Transverse colon (tissue), 4 donors: Measurements from ENCODE around the gene PRSS56. TPM values are rescaled to one million over a fixed set of nuclear protein-coding genes. Genes with fewer than 3 reads are reported as not detected.

Source experiments
- DNase-seq: peaks from one replicate; pipeline ENCODE4 v3.0.0-alpha.2; 2019
- H3K27ac ChIP-seq, 4 donors: fragments of 200-600 bp; sonication (generic); 2 replicates each; pipeline ENCODE4 v1.5.1; 2016 to 2018; ENCODE audit warnings: inconsistent platforms in 4 of 4
- H3K27me3 ChIP-seq: fragments of 200-600 bp; sonication (generic); 2 replicates; pipeline ENCODE4 v1.5.1; 2017; ENCODE audit warnings: inconsistent platforms
- H3K36me3 ChIP-seq, 4 donors: fragments of 200-600 bp; sonication (generic); 2 replicates each; pipeline ENCODE4 v1.5.1; 2017 to 2019; ENCODE audit warnings: inconsistent platforms in 4 of 4
- H3K4me1 ChIP-seq, 4 donors: fragments of 200-600 bp; sonication (generic); 2 replicates each; pipeline ENCODE4 v1.5.1; 2017 to 2020; ENCODE audit warnings: inconsistent platforms in 4 of 4
- H3K4me3 ChIP-seq, 4 donors: fragments of 200-600 bp; sonication (generic); 1 replicate in 1 of 4; 2 replicates in 3 of 4; pipeline versions ENCODE4 v1.5.1 to v1.6.1; 2017 to 2019; ENCODE audit warnings: inconsistent platforms in 4 of 4
- H3K9me3 ChIP-seq, 2 donors: fragments of 200-600 bp; sonication (generic); 2 replicates each; pipeline ENCODE4 v1.5.1; 2017 to 2019; ENCODE audit warnings: inconsistent platforms in 2 of 2
- EP300 ChIP-seq: sonication (generic); formaldehyde crosslinking; IDR thresholded peaks from one replicate; pipeline ENCODE4 v1.6.1; 2017; ENCODE audit warnings: antibody characterized with exemption, low read depth
- POLR2A ChIP-seq: fragments of 450-650 bp; IDR thresholded peaks from one replicate; pipeline ENCODE4 v1.6.1; 2016; ENCODE audit warnings: antibody characterized with exemption, mild to moderate bottlenecking, moderate library complexity
- POLR2AphosphoS5 ChIP-seq, 3 donors: sonication (generic); formaldehyde crosslinking; IDR thresholded peaks; one replicate each; pipeline ENCODE4 v1.6.1; 2016; ENCODE audit warnings: antibody characterized with exemption in 3 of 3
- WGBS, 2 donors: methylation state at CpG; one replicate each; pipeline ENCODE4 v1.1.5; 2018; ENCODE audit warnings: low coverage in 1 of 2; 5-methylcytosine and 5-hydroxymethylcytosine counted together
- in situ Hi-C, 4 donors: fragments of 200-750 bp; cut with MboI; loops; one replicate each; pipeline versions ENCODE4 v1.15.0 to v1.15.1; 2017; ENCODE audit warnings: low sequenced_read_pairs in 3 of 4, low pct_ligation_motif_present in 1 of 4, low pct_unique_long_range_greater_than_20kb in 1 of 4
- intact Hi-C: fragments of 100-400 bp; cut with DNase I; formaldehyde crosslinking; loops from one replicate; pipeline ENCODE4 v1.15.1; 2023; ENCODE audit warnings: low total_unique reads
- total RNA-seq, 4 donors: library from RNA; depleted of rRNA; stranded (reverse); fragments of >200 nt; gene quantifications; one replicate each; pipeline ENCODE4 v1.1.0, GENCODE V29; 2016
- TF ChIP-seq, protein P1 (sequence below), 5 experiments: fragments of 200-600 bp in 3 of 5; fragments of 450-650 bp in 2 of 5; sonication (generic) in 3 of 5; IDR thresholded peaks; 1 replicate in 2 of 5; 2 replicates in 3 of 5; pipeline ENCODE4 v1.5.1; 2016 to 2017; ENCODE audit warnings: antibody characterized with exemption in 5 of 5, inconsistent platforms in 3 of 5, mild to moderate bottlenecking in 2 of 5, moderate library complexity in 1 of 5

PRSS56 gene
- total RNA-seq, 4 donors from 2014 or later, result not detected

DNA sequence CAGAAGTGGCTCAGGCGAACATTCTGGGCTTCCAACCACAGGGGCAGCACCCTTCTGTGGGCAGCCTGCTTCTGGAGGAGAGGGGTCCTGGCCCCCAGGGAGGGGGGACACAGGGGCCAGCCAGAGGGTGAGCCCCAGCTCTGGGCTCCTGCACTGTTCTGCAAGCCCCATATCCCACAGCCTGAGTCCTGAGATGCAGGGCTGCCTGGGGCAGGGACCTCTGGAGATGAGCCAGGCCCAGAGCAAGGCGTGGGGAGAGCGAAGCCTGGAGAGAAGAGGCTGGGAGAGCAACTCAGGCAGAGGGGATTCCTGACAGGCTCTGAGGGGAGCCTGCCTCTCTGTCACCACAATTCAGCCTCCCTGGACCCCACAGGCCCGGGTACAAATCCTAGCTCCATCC, 13.5 kb upstream of the PRSS56 start:
- DNase-seq, result no peak
- 64% methylated on average over 3 of the region's 4 CpGs; no CpG with 5 or more reads in 1 of the 2 donors for WGBS, 2 donors
- TF ChIP-seq POLR2A (no peak), POLR2AphosphoS5 (IDR thresholded peaks at IDR 0.05) (no peak), EP300 (no peak)
- TF ChIP-seq, protein P1, sequence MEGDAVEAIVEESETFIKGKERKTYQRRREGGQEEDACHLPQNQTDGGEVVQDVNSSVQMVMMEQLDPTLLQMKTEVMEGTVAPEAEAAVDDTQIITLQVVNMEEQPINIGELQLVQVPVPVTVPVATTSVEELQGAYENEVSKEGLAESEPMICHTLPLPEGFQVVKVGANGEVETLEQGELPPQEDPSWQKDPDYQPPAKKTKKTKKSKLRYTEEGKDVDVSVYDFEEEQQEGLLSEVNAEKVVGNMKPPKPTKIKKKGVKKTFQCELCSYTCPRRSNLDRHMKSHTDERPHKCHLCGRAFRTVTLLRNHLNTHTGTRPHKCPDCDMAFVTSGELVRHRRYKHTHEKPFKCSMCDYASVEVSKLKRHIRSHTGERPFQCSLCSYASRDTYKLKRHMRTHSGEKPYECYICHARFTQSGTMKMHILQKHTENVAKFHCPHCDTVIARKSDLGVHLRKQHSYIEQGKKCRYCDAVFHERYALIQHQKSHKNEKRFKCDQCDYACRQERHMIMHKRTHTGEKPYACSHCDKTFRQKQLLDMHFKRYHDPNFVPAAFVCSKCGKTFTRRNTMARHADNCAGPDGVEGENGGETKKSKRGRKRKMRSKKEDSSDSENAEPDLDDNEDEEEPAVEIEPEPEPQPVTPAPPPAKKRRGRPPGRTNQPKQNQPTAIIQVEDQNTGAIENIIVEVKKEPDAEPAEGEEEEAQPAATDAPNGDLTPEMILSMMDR (IDR thresholded peaks at IDR 0.05), result no peak
- intact Hi-C loops (no loop called here), in situ Hi-C loops (no loop called here)
- Histone ChIP-seq H3K9me3 (no peaks in the 10 kb centered on the region), H3K27me3 (peaks cover 63% of the 10 kb centered on the region), H3K4me1 (peaks cover 0 to 15% (median 11%) of the 10 kb centered on the region in 4 donors), H3K36me3 (no peaks in the 10 kb centered on the region), H3K4me3 (no peak overlapping the region), H3K27ac (no peak overlapping the region)

DNA sequence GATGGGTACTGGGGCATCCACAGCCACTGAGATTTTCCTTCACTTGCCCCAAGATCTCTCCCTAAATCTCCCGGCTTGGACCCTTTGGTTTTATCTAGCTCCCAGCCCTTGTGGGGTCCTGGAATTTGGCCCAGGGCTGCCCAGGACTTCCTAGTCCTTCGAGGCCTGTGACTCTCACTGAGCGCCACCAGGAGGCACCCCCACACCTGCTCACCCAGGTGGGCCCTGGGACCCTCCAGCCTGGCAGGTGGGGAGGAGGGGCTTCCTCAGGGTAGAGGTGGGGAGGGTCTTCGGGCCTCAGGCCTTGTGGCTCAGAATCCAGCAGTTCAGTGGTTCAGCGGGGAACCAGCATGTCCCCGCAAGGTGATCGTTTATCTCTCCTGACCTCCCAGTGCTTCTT, 11.9 kb upstream of the PRSS56 start:
- no peak overlapping the region for H3K4me3 ChIP-seq
- peaks cover 55% of the 10 kb centered on the region for H3K27me3 ChIP-seq
- intact Hi-C loops (no loop called here), in situ Hi-C loops (no loop called here)
- 76% methylated on average over 7 of the region's 7 CpGs; no CpG with 5 or more reads in 1 of the 2 donors for WGBS, 2 donors
- no peaks in the 10 kb centered on the region for H3K9me3 ChIP-seq
- no peak overlapping the region for H3K27ac ChIP-seq
- TF ChIP-seq EP300 (no peak), POLR2A (no peak), POLR2AphosphoS5 (IDR thresholded peaks at IDR 0.05) (no peak)
- no peaks in the 10 kb centered on the region for H3K36me3 ChIP-seq
- DNase-seq, result no peak
- H3K4me1 ChIP-seq, result peaks cover 0 to 5% (median 4%) of the 10 kb centered on the region in 4 donors

DNA sequence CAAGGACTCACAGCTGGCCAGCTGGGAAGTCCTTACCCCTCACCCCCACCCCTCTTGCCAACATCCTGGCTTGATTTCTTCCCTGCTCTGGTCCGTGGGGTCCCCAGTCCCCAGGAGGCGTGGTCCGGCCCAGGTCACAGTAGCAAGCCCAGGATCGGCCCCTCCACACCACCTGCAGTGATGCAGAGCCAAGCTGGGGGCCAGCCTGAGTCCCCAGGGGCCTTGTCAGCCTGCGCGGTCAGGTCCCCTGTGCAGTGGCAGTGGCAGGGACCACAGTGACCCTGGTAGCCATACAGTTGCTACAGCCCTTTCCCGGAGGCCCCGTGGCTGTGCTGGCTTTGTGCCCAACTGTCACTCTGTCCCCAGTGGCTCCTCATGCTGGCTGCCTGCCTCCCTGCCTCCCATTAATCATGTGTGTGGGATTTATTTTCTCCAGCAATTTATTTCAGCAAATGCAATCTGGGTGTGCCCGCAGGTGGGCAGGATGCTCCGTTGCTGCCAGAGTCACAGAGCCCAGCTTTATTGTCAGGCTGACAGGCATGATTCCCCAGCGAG, 8.8 kb upstream of the PRSS56 start:
- DNase-seq, result no peak
- in situ Hi-C loops (no loop called here), intact Hi-C loops (no loop called here)
- no peak overlapping the region for H3K4me3 ChIP-seq
- no peaks in the 10 kb centered on the region for H3K4me1 ChIP-seq
- no peaks in the 10 kb centered on the region for H3K36me3 ChIP-seq
- no peak overlapping the region for H3K27ac ChIP-seq
- peaks cover 33% of the 10 kb centered on the region for H3K27me3 ChIP-seq
- no peaks in the 10 kb centered on the region for H3K9me3 ChIP-seq
- WGBS, 2 donors, result 45% methylated on average over 8 of the region's 11 CpGs; no CpG with 5 or more reads in 1 of the 2 donors
- TF ChIP-seq EP300, result no peak

DNA sequence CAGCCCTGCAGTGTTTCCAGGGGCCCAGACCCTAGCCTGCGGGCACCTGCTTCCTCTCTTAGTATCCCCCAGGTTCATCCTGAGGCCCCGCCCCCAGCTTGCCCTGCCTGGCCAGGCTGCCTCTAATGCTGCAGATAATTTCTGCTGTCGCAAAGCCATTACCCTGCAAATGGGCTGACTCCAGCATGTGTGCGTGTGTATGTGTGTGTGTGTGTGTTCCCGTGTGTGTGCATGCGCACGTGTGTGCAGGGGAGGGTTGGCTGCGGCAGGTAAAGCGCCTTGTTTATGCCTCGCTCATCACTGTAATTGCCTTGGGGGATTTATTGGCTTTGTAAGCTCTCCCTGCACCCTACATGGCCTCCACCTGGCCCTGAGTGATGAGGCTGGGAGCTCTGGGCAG, 7.6 kb upstream of the PRSS56 start:
- TF ChIP-seq, protein P1 (IDR thresholded peaks at IDR 0.05), result no peak
- TF ChIP-seq POLR2A (no peak), EP300 (no peak), POLR2AphosphoS5 (IDR thresholded peaks at IDR 0.05) (no peak)
- no peaks in the 10 kb centered on the region for H3K4me1 ChIP-seq
- no peak overlapping the region for H3K27ac ChIP-seq
- intact Hi-C loops (no loop called here), in situ Hi-C loops (no loop called here)
- WGBS, 2 donors, result 70% methylated on average over 6 of the region's 10 CpGs; no CpG with 5 or more reads in 1 of the 2 donors
- no peak for DNase-seq
- no peaks in the 10 kb centered on the region for H3K9me3 ChIP-seq
- H3K27me3 ChIP-seq, result peaks cover 30% of the 10 kb centered on the region
- no peaks in the 10 kb centered on the region for H3K36me3 ChIP-seq
- H3K4me3 ChIP-seq, result no peak overlapping the region

DNA sequence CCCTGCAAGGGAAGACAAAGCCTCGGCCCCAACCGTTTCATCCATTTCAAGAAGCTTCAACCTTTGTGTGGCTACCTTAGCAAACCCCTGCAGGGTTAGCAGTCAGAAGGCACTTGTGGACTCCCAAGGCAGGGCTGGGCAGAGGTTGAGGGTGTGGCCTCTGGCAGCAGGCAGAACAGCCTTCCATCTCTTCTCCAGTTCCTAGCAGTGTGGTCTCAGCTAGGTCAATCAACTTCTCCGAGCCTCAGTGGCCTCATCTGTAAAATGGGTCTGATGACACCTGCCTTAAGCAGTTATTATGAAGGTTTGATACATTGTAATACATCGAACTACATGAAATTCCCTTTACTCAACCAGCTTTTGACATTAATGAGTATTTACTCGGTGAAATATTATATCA, 6.8 kb upstream of the PRSS56 start:
- no peak overlapping the region for H3K27ac ChIP-seq
- no peak for DNase-seq
- intact Hi-C loops (no loop called here), in situ Hi-C loops (no loop called here)
- no peaks in the 10 kb centered on the region for H3K36me3 ChIP-seq
- H3K4me1 ChIP-seq, result no peaks in the 10 kb centered on the region
- no peak for TF ChIP-seq POLR2AphosphoS5 (IDR thresholded peaks at IDR 0.05)
- peaks cover 30% of the 10 kb centered on the region for H3K27me3 ChIP-seq
- H3K4me3 ChIP-seq, result no peak overlapping the region
- no peaks in the 10 kb centered on the region for H3K9me3 ChIP-seq
- WGBS, 2 donors, result 68 to 81% methylated on average over 3 to 5 of the region's 5 CpGs

DNA sequence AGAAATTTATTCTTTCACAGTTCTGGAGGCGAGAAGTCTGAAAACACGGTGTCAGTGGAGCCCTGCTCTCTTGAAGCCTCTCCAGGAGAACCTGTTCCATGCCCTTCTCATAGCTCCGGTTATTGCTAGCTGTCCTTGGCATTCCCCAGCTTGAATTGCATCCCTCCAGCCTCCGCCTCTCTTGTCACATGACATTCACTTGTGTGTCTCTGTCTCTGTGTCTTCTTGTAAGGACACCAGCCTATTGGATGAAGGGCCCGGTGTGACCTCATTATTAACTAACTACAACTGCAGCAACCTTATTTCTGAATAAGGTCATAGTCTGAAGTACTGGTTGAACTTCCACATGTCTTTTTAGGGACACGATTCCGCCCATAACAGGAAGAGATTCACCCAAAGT, 4.5 kb upstream of the PRSS56 start:
- no peaks in the 10 kb centered on the region for H3K9me3 ChIP-seq
- H3K4me3 ChIP-seq, result no peak overlapping the region
- no peak for TF ChIP-seq POLR2AphosphoS5 (IDR thresholded peaks at IDR 0.05)
- TF ChIP-seq EP300, result no peak
- TF ChIP-seq, protein P1 (IDR thresholded peaks at IDR 0.05), result no peak
- no peak for TF ChIP-seq POLR2A
- WGBS, 2 donors, result 83 to 100% methylated on average over 1 to 7 of the region's 7 CpGs
- in situ Hi-C loops (no loop called here), intact Hi-C loops (no loop called here)
- DNase-seq, result no peak
- no peaks in the 10 kb centered on the region for H3K4me1 ChIP-seq
- peaks cover 38% of the 10 kb centered on the region for H3K27me3 ChIP-seq
- no peaks in the 10 kb centered on the region for H3K36me3 ChIP-seq
- H3K27ac ChIP-seq, result no peak overlapping the region
